ENCODE measurements around the gene MGST1.

Gene MGST1

DNA sequence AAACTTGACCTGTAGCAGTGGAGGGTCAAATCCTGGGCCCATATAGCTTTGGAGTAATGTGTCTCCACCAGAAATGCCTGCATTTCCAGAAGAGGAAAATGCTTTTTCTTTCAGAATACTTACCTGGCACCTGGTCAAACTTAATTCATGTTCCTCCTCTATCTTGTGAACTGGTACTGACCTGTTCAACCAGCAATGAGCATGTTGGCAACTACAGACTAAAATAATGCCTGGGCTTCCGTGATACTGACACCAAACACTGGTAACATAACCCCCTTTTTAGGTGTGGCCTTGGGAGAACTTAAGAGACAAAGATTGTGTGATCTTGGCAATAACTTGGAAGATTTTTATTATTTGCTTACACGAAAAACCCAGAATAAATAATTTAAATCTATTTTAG is 23.8 kb upstream of the MGST1 start:
- no peak overlapping the region for H4K91ac ChIP-seq (ENCODE audit: low read depth, low read length)

GRCh38 chr12:16324272-16324671 is 23.2 kb upstream of the MGST1 start:
- no peak overlapping the region for H3K23ac ChIP-seq (ENCODE audit: low read length)
- no peaks in the 10 kb centered on the region for H3K36me3 ChIP-seq (ENCODE audit: control insufficient read depth in 1 of 2, insufficient read depth in 2 of 2, low read length in 2 of 2)
- no peak overlapping the region for H2AK5ac ChIP-seq (ENCODE audit: low read length)
- H3K4me1 ChIP-seq (ENCODE audit: control insufficient read depth in 1 of 2, insufficient read depth in 2 of 2, low read length in 2 of 2), result no peaks in the 10 kb centered on the region
- H3K4ac ChIP-seq (ENCODE audit: low read depth, low read length), result no peak overlapping the region
- no peak for DNase-seq
- H4K8ac ChIP-seq (ENCODE audit: low read depth, low read length), result no peak overlapping the region
- no peak overlapping the region for H2BK12ac ChIP-seq (ENCODE audit: low read length)
- H2BK5ac ChIP-seq (ENCODE audit: low read depth, low read length, poor library complexity), result no peak overlapping the region
- no peaks in the 10 kb centered on the region for H3K79me2 ChIP-seq (ENCODE audit: control insufficient read depth, insufficient read depth, low read length, poor library complexity)
- no peak overlapping the region for H2AFZ ChIP-seq (ENCODE audit: insufficient read depth, low read length, poor library complexity)
- no peak overlapping the region for H4K12ac ChIP-seq (ENCODE audit: low read depth, low read length)
- no peak overlapping the region for H3K27ac ChIP-seq (ENCODE audit: low read depth, low read length)
- no peaks in the 10 kb centered on the region for H3K27me3 ChIP-seq (ENCODE audit: insufficient read depth, low read length)
- H3K18ac ChIP-seq (ENCODE audit: low read length), result no peak overlapping the region
- H3K79me1 ChIP-seq (ENCODE audit: low read length), result no peaks in the 10 kb centered on the region
- H2BK120ac ChIP-seq (ENCODE audit: insufficient read depth, low read length, poor library complexity), result no peak overlapping the region
- no peak overlapping the region for H3K14ac ChIP-seq (ENCODE audit: low read length)
- no peaks in the 10 kb centered on the region for H3K9me3 ChIP-seq (ENCODE audit: insufficient read depth, low read depth, low read length)
- no peak overlapping the region for H3K4me3 ChIP-seq (ENCODE audit: low read depth, low read length)
- H3K4me2 ChIP-seq (ENCODE audit: low read length), result no peak overlapping the region
- WGBS (ENCODE audit: extremely low coverage, insufficient coverage, insufficient read length), result no CpG with 5 or more reads among the region's 5 CpGs
- H3K9ac ChIP-seq (ENCODE audit: low read length), result no peak overlapping the region
- no peak overlapping the region for H4K91ac ChIP-seq (ENCODE audit: low read depth, low read length)

More for the DNA sequence above, 23.8 kb upstream of the MGST1 start:
- no peak overlapping the region for H3K27ac ChIP-seq (ENCODE audit: low read depth, low read length)
- no peak overlapping the region for H3K14ac ChIP-seq (ENCODE audit: low read length)
- H3K36me3 ChIP-seq (ENCODE audit: control insufficient read depth in 1 of 2, insufficient read depth in 2 of 2, low read length in 2 of 2), result no peaks in the 10 kb centered on the region
- no peak overlapping the region for H2BK120ac ChIP-seq (ENCODE audit: insufficient read depth, low read length, poor library complexity)
- H3K4me3 ChIP-seq (ENCODE audit: low read depth, low read length), result no peak overlapping the region
- H3K4me2 ChIP-seq (ENCODE audit: low read length), result no peak overlapping the region
- H3K79me2 ChIP-seq (ENCODE audit: control insufficient read depth, insufficient read depth, low read length, poor library complexity), result no peaks in the 10 kb centered on the region
- no peak overlapping the region for H2AFZ ChIP-seq (ENCODE audit: insufficient read depth, low read length, poor library complexity)
- H2BK5ac ChIP-seq (ENCODE audit: low read depth, low read length, poor library complexity), result no peak overlapping the region
- no peak overlapping the region for H3K18ac ChIP-seq (ENCODE audit: low read length)
- H2AK5ac ChIP-seq (ENCODE audit: low read length), result no peak overlapping the region
- no peak overlapping the region for H4K8ac ChIP-seq (ENCODE audit: low read depth, low read length)
- no peak overlapping the region for H2BK12ac ChIP-seq (ENCODE audit: low read length)
- H3K4ac ChIP-seq (ENCODE audit: low read depth, low read length), result no peak overlapping the region
- no peak overlapping the region for H3K23ac ChIP-seq (ENCODE audit: low read length)
- no peaks in the 10 kb centered on the region for H3K4me1 ChIP-seq (ENCODE audit: control insufficient read depth in 1 of 2, insufficient read depth in 2 of 2, low read length in 2 of 2)
- H3K9me3 ChIP-seq (ENCODE audit: insufficient read depth, low read depth, low read length), result no peaks in the 10 kb centered on the region
- H4K12ac ChIP-seq (ENCODE audit: low read depth, low read length), result no peak overlapping the region
- no peaks in the 10 kb centered on the region for H3K27me3 ChIP-seq (ENCODE audit: insufficient read depth, low read length)
- no peak overlapping the region for H3K9ac ChIP-seq (ENCODE audit: low read length)
- no peak for DNase-seq
- no peaks in the 10 kb centered on the region for H3K79me1 ChIP-seq (ENCODE audit: low read length)
- no CpG with 5 or more reads among the region's 2 CpGs for WGBS (ENCODE audit: extremely low coverage, insufficient coverage, insufficient read length)

GRCh38 chr12:16324772-16325171 is 22.7 kb upstream of the MGST1 start:
- Histone ChIP-seq H3K4ac (ENCODE audit: low read depth, low read length) (no peak overlapping the region), H3K36me3 (ENCODE audit: control insufficient read depth in 1 of 2, insufficient read depth in 2 of 2, low read length in 2 of 2) (no peaks in the 10 kb centered on the region), H3K4me3 (ENCODE audit: low read depth, low read length) (no peak overlapping the region), H3K4me2 (ENCODE audit: low read length) (no peak overlapping the region), H3K23ac (ENCODE audit: low read length) (no peak overlapping the region), H3K27me3 (ENCODE audit: insufficient read depth, low read length) (no peaks in the 10 kb centered on the region), H4K91ac (ENCODE audit: low read depth, low read length) (no peak overlapping the region), H3K27ac (ENCODE audit: low read depth, low read length) (no peak overlapping the region), H3K9ac (ENCODE audit: low read length) (no peak overlapping the region), H4K12ac (ENCODE audit: low read depth, low read length) (no peak overlapping the region), H2BK120ac (ENCODE audit: insufficient read depth, low read length, poor library complexity) (no peak overlapping the region), H3K14ac (ENCODE audit: low read length) (no peak overlapping the region), H2AK5ac (ENCODE audit: low read length) (no peak overlapping the region), H3K4me1 (ENCODE audit: control insufficient read depth in 1 of 2, insufficient read depth in 2 of 2, low read length in 2 of 2) (no peaks in the 10 kb centered on the region), H2BK5ac (ENCODE audit: low read depth, low read length, poor library complexity) (no peak overlapping the region), H3K9me3 (ENCODE audit: insufficient read depth, low read depth, low read length) (no peaks in the 10 kb centered on the region), H3K18ac (ENCODE audit: low read length) (no peak overlapping the region), H3K79me1 (ENCODE audit: low read length) (no peaks in the 10 kb centered on the region), H2AFZ (ENCODE audit: insufficient read depth, low read length, poor library complexity) (no peak overlapping the region), H2BK12ac (ENCODE audit: low read length) (no peak overlapping the region), H4K8ac (ENCODE audit: low read depth, low read length) (no peak overlapping the region), H3K79me2 (ENCODE audit: control insufficient read depth, insufficient read depth, low read length, poor library complexity) (no peaks in the 10 kb centered on the region)
- DNase-seq, result no peak
- WGBS (ENCODE audit: extremely low coverage, insufficient coverage, insufficient read length), result no CpG with 5 or more reads among the region's 3 CpGs

GRCh38 chr12:16325426-16325825 is 22.0 kb upstream of the MGST1 start:
- Histone ChIP-seq H4K8ac (ENCODE audit: low read depth, low read length) (no peak overlapping the region), H3K36me3 (ENCODE audit: control insufficient read depth in 1 of 2, insufficient read depth in 2 of 2, low read length in 2 of 2) (no peaks in the 10 kb centered on the region), H2BK12ac (ENCODE audit: low read length) (no peak overlapping the region), H4K91ac (ENCODE audit: low read depth, low read length) (no peak overlapping the region), H3K4me1 (ENCODE audit: control insufficient read depth in 1 of 2, insufficient read depth in 2 of 2, low read length in 2 of 2) (no peaks in the 10 kb centered on the region), H2AFZ (ENCODE audit: insufficient read depth, low read length, poor library complexity) (no peak overlapping the region), H3K4me3 (ENCODE audit: low read depth, low read length) (no peak overlapping the region), H3K79me2 (ENCODE audit: control insufficient read depth, insufficient read depth, low read length, poor library complexity) (no peaks in the 10 kb centered on the region), H3K27ac (ENCODE audit: low read depth, low read length) (no peak overlapping the region), H2AK5ac (ENCODE audit: low read length) (no peak overlapping the region), H3K18ac (ENCODE audit: low read length) (no peak overlapping the region), H3K14ac (ENCODE audit: low read length) (no peak overlapping the region), H3K79me1 (ENCODE audit: low read length) (no peaks in the 10 kb centered on the region), H3K9ac (ENCODE audit: low read length) (no peak overlapping the region), H3K4me2 (ENCODE audit: low read length) (no peak overlapping the region), H4K12ac (ENCODE audit: low read depth, low read length) (no peak overlapping the region), H3K27me3 (ENCODE audit: insufficient read depth, low read length) (no peaks in the 10 kb centered on the region), H3K9me3 (ENCODE audit: insufficient read depth, low read depth, low read length) (no peaks in the 10 kb centered on the region), H2BK120ac (ENCODE audit: insufficient read depth, low read length, poor library complexity) (no peak overlapping the region), H3K4ac (ENCODE audit: low read depth, low read length) (no peak overlapping the region), H3K23ac (ENCODE audit: low read length) (no peak overlapping the region), H2BK5ac (ENCODE audit: low read depth, low read length, poor library complexity) (no peak overlapping the region)
- no peak for DNase-seq
- no CpG with 5 or more reads among the region's 3 CpGs for WGBS (ENCODE audit: extremely low coverage, insufficient coverage, insufficient read length)
